Measurements from ENCODE around the gene CYS1. TPM values are rescaled to one million over a fixed set of nuclear protein-coding genes. Genes with fewer than 3 reads are reported as not detected.
"Not testable (repeated sequence)": the region's sequence is repeated elsewhere in the genome, so short reads cannot be mapped to it uniquely, and the experiment has no call there.

The CYS1 gene
- total RNA-seq, 1 donor from 2014 or later, result 20.8 TPM

DNA sequence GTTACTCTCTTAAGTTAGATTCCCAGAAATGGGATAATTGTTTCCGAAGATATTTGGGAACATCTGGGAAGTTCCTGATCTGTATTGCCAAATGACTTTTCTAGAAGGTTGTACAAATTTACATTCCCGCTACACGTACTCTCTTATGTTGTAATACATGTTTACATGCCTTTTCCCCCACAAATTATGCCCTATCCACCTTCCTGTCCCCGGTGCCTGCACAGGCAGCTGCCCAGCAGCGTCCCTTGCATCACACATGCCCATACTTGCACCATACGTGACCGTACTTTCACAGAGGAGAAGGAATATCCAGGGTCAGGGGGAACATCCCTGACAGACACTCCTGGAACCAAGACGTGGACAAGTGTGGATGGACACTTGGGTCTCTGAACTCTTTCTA lies 61.0 kb downstream of the CYS1 start:
- TF ChIP-seq, protein P1, sequence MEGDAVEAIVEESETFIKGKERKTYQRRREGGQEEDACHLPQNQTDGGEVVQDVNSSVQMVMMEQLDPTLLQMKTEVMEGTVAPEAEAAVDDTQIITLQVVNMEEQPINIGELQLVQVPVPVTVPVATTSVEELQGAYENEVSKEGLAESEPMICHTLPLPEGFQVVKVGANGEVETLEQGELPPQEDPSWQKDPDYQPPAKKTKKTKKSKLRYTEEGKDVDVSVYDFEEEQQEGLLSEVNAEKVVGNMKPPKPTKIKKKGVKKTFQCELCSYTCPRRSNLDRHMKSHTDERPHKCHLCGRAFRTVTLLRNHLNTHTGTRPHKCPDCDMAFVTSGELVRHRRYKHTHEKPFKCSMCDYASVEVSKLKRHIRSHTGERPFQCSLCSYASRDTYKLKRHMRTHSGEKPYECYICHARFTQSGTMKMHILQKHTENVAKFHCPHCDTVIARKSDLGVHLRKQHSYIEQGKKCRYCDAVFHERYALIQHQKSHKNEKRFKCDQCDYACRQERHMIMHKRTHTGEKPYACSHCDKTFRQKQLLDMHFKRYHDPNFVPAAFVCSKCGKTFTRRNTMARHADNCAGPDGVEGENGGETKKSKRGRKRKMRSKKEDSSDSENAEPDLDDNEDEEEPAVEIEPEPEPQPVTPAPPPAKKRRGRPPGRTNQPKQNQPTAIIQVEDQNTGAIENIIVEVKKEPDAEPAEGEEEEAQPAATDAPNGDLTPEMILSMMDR (conservative IDR thresholded peaks at IDR 0.05; ENCODE audit: low read depth, low read length), result no peak
- DNase-seq (ENCODE audit: low read depth), result no peak
- H3K4me3 ChIP-seq (ENCODE audit: low read depth, low read length), result no peak overlapping the region

DNA sequence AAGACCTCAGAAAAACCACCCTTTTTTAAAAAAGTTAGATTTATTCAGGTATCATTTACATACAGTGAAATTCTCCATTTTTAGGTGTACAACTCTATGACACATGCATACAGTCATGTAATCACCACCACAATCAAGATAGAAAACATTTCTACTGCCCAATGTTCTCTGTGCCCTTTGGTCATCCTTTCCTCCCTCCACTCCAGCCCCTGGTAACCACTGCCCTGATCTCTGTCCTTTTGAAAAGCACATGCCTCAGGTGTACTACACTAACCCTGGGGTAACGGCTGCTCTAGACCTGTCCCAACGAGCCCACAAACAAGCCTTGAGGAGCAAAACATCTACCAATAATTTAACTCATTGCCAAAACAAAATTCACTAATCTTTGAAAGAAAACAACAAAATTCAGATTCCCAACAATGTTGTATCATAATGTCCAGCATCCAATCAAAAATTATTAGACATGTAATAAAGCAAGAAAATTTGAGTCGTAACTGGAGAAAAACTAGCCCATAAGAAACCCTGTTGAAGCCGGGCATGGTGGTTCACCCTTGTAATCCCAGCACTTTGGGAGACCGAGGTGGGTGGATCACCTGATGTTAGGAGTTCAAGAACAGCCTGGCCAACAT lies 62.8 kb downstream of the CYS1 start:
- TF ChIP-seq, protein P1 (conservative IDR thresholded peaks at IDR 0.05; ENCODE audit: low read depth, low read length), result no peak
- H3K4me3 ChIP-seq (ENCODE audit: low read depth, low read length), result no peak overlapping the region
- DNase-seq (ENCODE audit: low read depth), result no peak

DNA sequence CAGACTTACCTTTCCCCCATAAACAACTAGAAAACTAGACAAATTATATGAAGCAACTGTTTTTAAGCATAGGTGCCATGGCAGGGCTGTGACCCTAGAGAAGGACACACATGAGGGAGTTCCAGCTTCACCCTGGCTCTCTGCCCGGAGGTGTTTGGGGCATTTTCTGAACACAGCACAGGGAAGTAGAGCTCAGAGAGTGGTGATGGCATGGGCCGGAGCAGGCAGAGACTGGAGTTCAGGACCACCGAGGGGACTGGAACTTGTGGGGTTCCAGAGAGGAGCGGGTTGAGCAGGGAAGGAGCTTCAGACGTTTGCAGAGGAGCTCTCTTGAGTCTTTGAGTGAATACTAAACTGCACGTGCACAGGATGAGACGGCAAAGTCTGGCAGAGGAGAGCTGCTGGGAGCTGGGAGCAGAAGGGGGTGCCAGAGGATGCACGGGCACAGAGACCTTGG lies 63.4 kb downstream of the CYS1 start:
- DNase-seq (ENCODE audit: low read depth), result no peak
- TF ChIP-seq, protein P1 (conservative IDR thresholded peaks at IDR 0.05; ENCODE audit: low read depth, low read length), result no peak
- H3K4me3 ChIP-seq (ENCODE audit: low read depth, low read length), result no peak overlapping the region

DNA sequence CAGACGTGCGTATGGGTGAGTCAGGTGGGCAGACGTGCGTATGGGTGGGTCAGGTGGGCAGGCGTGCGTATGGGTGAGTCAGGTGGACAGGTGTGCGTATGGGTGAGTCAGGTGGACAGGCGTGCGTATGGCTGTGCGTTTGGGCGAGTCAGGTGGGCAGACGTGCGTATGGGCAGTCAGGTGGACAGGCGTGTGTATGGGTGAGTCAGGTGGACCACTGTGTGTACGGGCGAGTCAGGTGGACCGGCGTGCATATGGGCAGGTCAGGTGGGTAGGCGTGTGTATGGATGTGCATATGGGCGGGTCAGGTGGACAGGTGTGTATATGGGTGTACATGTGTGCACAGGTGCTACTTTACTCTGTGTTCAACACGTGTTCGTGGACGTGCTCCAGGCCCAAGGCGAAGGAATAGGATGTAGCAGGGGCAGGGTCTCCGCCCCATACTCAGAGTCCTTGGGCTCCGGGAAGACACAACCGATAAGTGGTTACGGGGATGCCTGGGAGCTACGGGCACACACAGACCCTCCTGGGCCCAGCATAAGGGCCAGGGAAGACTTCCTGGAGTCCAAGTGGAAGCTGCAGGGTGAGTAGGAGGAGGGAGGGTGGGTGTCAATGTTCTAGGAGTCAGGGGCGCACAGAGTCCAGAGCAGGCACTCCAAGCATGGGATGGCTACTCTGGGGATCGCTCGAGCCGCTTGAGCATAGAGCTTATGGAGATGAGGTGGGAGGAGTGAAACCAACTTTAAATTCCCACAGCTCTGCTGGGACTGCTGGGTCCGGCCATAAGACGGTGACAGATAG lies 64.0 kb downstream of the CYS1 start:
- H3K4me3 ChIP-seq (ENCODE audit: low read depth, low read length), result no peak overlapping the region
- TF ChIP-seq, protein P1 (conservative IDR thresholded peaks at IDR 0.05; ENCODE audit: low read depth, low read length), result no peak
- DNase-seq (ENCODE audit: low read depth), result no peak

DNA sequence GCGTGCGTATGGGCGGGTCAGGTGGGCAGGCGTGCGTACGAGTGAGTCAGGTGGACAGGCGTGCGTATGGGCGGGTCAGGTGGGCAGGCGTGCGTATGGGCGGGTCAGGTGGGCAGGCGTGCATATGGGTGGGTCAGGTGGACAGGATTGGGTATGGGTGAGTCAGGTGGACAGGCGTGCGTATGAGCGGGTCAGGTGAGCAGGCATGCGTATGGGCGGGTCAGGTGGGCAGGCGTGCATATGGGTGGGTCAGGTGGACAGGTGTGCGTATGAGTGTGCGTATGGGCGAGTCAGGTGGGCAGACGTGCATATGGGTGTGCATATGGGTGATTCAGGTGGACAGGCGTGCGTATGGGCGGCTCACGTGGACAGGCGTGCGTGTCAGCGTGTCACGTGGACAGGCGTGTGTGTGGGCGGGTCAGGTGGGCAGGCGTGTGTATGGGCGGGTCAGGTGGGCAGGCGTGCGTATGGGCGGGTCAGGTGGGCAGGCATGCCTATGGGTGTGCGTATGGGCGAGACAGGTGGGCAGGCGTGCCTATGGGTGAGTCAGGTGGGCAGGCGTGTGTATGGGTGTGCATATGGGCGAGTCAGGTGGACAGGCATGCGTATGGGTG lies 64.7 kb downstream of the CYS1 start:
- H3K4me3 ChIP-seq (ENCODE audit: low read depth, low read length), result not testable (repeated sequence)

DNA sequence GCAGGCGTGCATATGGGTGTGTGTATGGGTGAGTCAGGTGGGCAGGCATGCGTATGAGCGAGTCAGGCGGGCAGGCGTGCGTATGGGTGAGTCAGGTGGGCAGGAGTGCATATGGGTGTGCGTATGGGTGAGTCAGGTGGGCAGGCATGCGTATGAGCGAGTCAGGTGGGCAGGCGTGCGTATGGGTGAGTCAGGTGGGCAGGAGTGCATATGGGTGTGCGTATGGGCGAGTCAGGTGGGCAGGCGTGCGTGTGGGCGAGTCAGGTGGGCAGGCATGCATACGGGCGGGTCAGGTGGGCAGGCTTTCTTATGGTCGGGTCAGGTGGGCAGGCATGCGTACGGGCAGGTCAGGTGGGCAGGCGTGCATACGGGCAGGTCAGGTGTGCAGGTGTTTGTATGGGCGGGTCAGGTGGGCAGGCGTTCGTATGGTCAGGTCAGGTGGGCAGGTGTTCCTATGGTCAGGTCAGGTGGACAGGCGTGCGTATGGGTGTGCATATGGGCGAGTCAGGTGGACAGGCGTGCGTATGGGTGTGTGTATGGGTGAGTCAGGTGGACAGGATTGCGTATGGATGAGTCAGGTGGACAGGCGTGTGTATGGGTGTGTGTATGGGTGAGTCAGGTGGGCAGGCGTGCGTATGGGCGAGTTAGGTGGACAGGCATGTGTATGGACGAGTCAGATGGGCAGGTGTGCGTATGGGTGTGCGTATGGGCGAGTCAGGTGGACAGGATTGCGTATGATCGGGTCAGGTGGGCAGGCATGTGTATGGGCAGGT lies 65.6 kb downstream of the CYS1 start:
- no peak for DNase-seq (ENCODE audit: low read depth)
- no peak overlapping the region for H3K4me3 ChIP-seq (ENCODE audit: low read depth, low read length)
- TF ChIP-seq, protein P1 (conservative IDR thresholded peaks at IDR 0.05; ENCODE audit: low read depth, low read length), result no peak

More for the DNA sequence above, 64.7 kb downstream of the CYS1 start:
- not testable (repeated sequence) for DNase-seq (ENCODE audit: low read depth)

DNA sequence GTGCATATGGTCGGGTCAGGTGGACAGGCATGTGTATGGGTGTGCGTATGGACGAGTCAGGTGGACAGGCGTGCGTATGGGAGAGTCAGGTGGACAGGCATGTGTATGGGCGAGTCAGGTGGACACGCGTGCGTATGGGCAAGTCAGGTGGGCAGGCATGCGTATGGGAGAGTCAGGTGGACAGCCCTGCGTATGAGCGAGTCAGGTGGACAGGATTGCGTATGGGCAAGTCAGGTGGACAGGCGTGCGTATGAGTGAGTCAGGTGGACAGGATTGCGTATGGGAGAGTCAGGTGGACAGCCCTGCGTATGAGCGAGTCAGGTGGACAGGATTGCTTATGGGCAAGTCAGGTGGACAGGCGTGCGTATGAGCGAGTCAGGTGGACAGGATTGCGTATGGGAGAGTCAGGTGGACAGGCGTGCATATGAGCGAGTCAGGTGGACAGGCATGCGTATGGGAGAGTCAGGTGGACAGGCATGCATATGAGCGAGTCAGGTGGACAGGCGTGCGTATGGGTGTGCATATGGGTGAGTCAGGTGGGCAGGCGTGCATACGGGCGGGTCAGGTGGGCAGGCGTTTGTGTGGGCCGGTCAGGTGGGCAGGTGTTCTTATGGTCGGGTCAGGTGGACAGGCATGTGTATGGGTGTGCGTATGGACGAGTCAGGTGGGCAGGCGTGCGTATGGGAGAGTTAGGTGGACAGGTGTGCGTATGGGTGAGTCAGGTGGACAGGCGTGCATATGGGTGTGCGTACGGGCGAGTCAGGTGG lies 66.4 kb downstream of the CYS1 start:
- H3K4me3 ChIP-seq (ENCODE audit: low read depth, low read length); DNase-seq (ENCODE audit: low read depth): not testable (repeated sequence)
